Ectodermal cell (in vitro differentiated cells): ENCODE data around the gene SFN.
"Not testable (repeated sequence)": the region's sequence is repeated elsewhere in the genome, so short reads cannot be mapped to it uniquely, and the experiment has no call there.

ENCODE experiments used
- H3K27ac ChIP-seq: 2 replicates; pipeline ENCODE4 v1.7.0; 2013; ENCODE audit warnings: mild to moderate bottlenecking, low read depth, low read length; ENCODE audit not compliant: insufficient read depth, poor library complexity, severe bottlenecking
- H3K27me3 ChIP-seq: 2 replicates; pipeline ENCODE4 v1.7.0; 2013; ENCODE audit warnings: mild to moderate bottlenecking, low read length; ENCODE audit not compliant: insufficient read depth, control insufficient read depth, poor library complexity, severe bottlenecking
- H3K36me3 ChIP-seq: one replicate; pipeline ENCODE4 v1.7.0; 2013; ENCODE audit warnings: low read length; ENCODE audit not compliant: control insufficient read depth, insufficient read depth
- H3K4me1 ChIP-seq: one replicate; pipeline ENCODE4 v1.7.0; 2013; ENCODE audit warnings: low read length; ENCODE audit not compliant: control insufficient read depth, insufficient read depth
- H3K4me3 ChIP-seq: 2 replicates; pipeline ENCODE4 v1.7.0; 2013; ENCODE audit warnings: low read depth, low read length, control low read depth; ENCODE audit not compliant: insufficient read depth
- H3K9me3 ChIP-seq: 2 replicates; pipeline ENCODE4 v1.7.0; 2013; ENCODE audit warnings: mild to moderate bottlenecking, low read length, moderate library complexity; ENCODE audit not compliant: control insufficient read depth
- WGBS, 2 experiments: methylation state at CpG; one replicate each; pipeline ENCODE4 v1.1.7; 2013; ENCODE audit warnings: missing lambda C conversion rate in 2 of 2; 5-methylcytosine and 5-hydroxymethylcytosine counted together

The SFN gene

GRCh38 chr1:26839779-26840178 lies 23.2 kb upstream of the SFN start:
- 91 to 92% methylated on average over 6 of the region's 6 CpGs for WGBS, 2 experiments
- H3K27ac ChIP-seq: no peak overlapping the region

GRCh38 chr1:26844424-26845196 lies 18.3 kb upstream of the SFN start:
- no peaks in the 10 kb centered on the region for H3K9me3 ChIP-seq
- peaks cover 26% of the 10 kb centered on the region for H3K36me3 ChIP-seq
- 92 to 95% methylated on average over 13 of the region's 13 CpGs for WGBS, 2 experiments

More at GRCh38 chr1:26839779-26840178, 23.2 kb upstream of the SFN start:
- H3K9me3 ChIP-seq: no peaks in the 10 kb centered on the region
- no peak overlapping the region for H3K4me3 ChIP-seq
- H3K36me3 ChIP-seq: peaks cover 29% of the 10 kb centered on the region
- H3K4me1 ChIP-seq: no peaks in the 10 kb centered on the region
- H3K27me3 ChIP-seq: no peaks in the 10 kb centered on the region

GRCh38 chr1:26847826-26848225 lies 15.1 kb upstream of the SFN start:
- not testable (repeated sequence) for H3K4me3 ChIP-seq, H3K27ac ChIP-seq, H3K4me1 ChIP-seq, H3K27me3 ChIP-seq, H3K9me3 ChIP-seq
- 91% methylated on average over 6 of the region's 6 CpGs for WGBS, 2 experiments
- peaks cover 32% of the 10 kb centered on the region for H3K36me3 ChIP-seq

More at GRCh38 chr1:26844424-26845196, 18.3 kb upstream of the SFN start:
- no peak overlapping the region for H3K4me3 ChIP-seq
- no peak overlapping the region for H3K27ac ChIP-seq
- no peaks in the 10 kb centered on the region for H3K4me1 ChIP-seq
- H3K27me3 ChIP-seq: no peaks in the 10 kb centered on the region

GRCh38 chr1:26848499-26848898 lies 14.4 kb upstream of the SFN start:
- H3K9me3 ChIP-seq: no peaks in the 10 kb centered on the region
- 96 to 97% methylated on average over 10 of the region's 10 CpGs for WGBS, 2 experiments
- H3K27ac ChIP-seq: no peak overlapping the region
- no peaks in the 10 kb centered on the region for H3K4me1 ChIP-seq
- no peaks in the 10 kb centered on the region for H3K27me3 ChIP-seq
- no peak overlapping the region for H3K4me3 ChIP-seq
- peaks cover 30% of the 10 kb centered on the region for H3K36me3 ChIP-seq

- H3K27me3 ChIP-seq: no peaks in the 10 kb centered on the region
- H3K4me1 ChIP-seq: no peaks in the 10 kb centered on the region
- H3K9me3 ChIP-seq: no peaks in the 10 kb centered on the region
- no peak overlapping the region for H3K4me3 ChIP-seq
- no peak overlapping the region for H3K27ac ChIP-seq
- H3K36me3 ChIP-seq: peaks cover 33% of the 10 kb centered on the region
- 93 to 97% methylated on average over 10 of the region's 10 CpGs for WGBS, 2 experiments
Measured at GRCh38 chr1:26848941-26849774, 13.8 kb upstream of the SFN start.

GRCh38 chr1:26851106-26851684 lies 11.8 kb upstream of the SFN start:
- WGBS, 2 experiments: 94% methylated on average over 12 of the region's 12 CpGs
- Histone ChIP-seq H3K27me3 (no peaks in the 10 kb centered on the region), H3K27ac (no peak overlapping the region), H3K4me1 (no peaks in the 10 kb centered on the region), H3K4me3 (no peak overlapping the region), H3K36me3 (peaks cover 34% of the 10 kb centered on the region), H3K9me3 (no peaks in the 10 kb centered on the region)

- 79 to 85% methylated on average over 9 of the region's 9 CpGs for WGBS, 2 experiments
- H3K4me3 ChIP-seq: no peak overlapping the region
Measured at GRCh38 chr1:26852701-26853100, 10.2 kb upstream of the SFN start.

GRCh38 chr1:26853156-26853555 lies 9.8 kb upstream of the SFN start:
- Histone ChIP-seq H3K27ac (no peak overlapping the region), H3K4me1 (no peaks in the 10 kb centered on the region), H3K36me3 (peaks cover 34% of the 10 kb centered on the region), H3K9me3 (no peaks in the 10 kb centered on the region), H3K4me3 (no peak overlapping the region), H3K27me3 (no peaks in the 10 kb centered on the region)
- WGBS, 2 experiments: 62 to 63% methylated on average over 3 of the region's 3 CpGs

More at GRCh38 chr1:26852701-26853100, 10.2 kb upstream of the SFN start:
- Histone ChIP-seq H3K4me1 (no peaks in the 10 kb centered on the region), H3K27ac (no peak overlapping the region), H3K27me3 (no peaks in the 10 kb centered on the region), H3K9me3 (no peaks in the 10 kb centered on the region), H3K36me3 (peaks cover 34% of the 10 kb centered on the region)

- 93 to 96% methylated on average over 10 of the region's 10 CpGs for WGBS, 2 experiments
- Histone ChIP-seq H3K4me1 (no peaks in the 10 kb centered on the region), H3K9me3 (no peaks in the 10 kb centered on the region), H3K36me3 (peaks cover 30% of the 10 kb centered on the region), H3K4me3 (no peak overlapping the region), H3K27me3 (no peaks in the 10 kb centered on the region), H3K27ac (no peak overlapping the region)
Measured at GRCh38 chr1:26853600-26853999, 9.3 kb upstream of the SFN start.

GRCh38 chr1:26854906-26855305 lies 8.0 kb upstream of the SFN start:
- no peaks in the 10 kb centered on the region for H3K4me1 ChIP-seq
- H3K27me3 ChIP-seq: no peaks in the 10 kb centered on the region
- no peak overlapping the region for H3K27ac ChIP-seq
- no peaks in the 10 kb centered on the region for H3K9me3 ChIP-seq
- no peak overlapping the region for H3K4me3 ChIP-seq
- peaks cover 19% of the 10 kb centered on the region for H3K36me3 ChIP-seq
- 95 to 97% methylated on average over 5 of the region's 5 CpGs for whole genome bisulfite sequencing, 2 experiments
